HUES6 (cell line): Measurements from ENCODE around the gene BPIFA3.

Experiments
- H3K27ac ChIP-seq: 2 replicates; pipeline ENCODE4 v1.7.0; 2013; ENCODE audit warnings: low read depth, mild to moderate bottlenecking, low read length, inconsistent platforms
- H3K27me3 ChIP-seq: 2 replicates; pipeline ENCODE4 v1.6.1; 2013; ENCODE audit warnings: low read length; ENCODE audit not compliant: control insufficient read depth, insufficient read depth
- H3K36me3 ChIP-seq: 2 replicates; pipeline ENCODE4 v1.6.1; 2013; ENCODE audit warnings: low read length; ENCODE audit not compliant: control insufficient read depth, insufficient read depth
- H3K4me1 ChIP-seq: 2 replicates; pipeline ENCODE4 v1.6.1; 2013; ENCODE audit warnings: low read length; ENCODE audit not compliant: control insufficient read depth, insufficient read depth
- H3K4me3 ChIP-seq: 2 replicates; pipeline ENCODE4 v1.5.1; 2013; ENCODE audit warnings: low read depth, low read length
- H3K9ac ChIP-seq: one replicate; pipeline ENCODE4 v1.6.1; 2013; ENCODE audit warnings: mild to moderate bottlenecking, low read length
- H3K9me3 ChIP-seq: 2 replicates; pipeline ENCODE4 v1.6.1; 2013; ENCODE audit warnings: low read depth, low read length; ENCODE audit not compliant: control insufficient read depth, insufficient read depth

The BPIFA3 gene

DNA sequence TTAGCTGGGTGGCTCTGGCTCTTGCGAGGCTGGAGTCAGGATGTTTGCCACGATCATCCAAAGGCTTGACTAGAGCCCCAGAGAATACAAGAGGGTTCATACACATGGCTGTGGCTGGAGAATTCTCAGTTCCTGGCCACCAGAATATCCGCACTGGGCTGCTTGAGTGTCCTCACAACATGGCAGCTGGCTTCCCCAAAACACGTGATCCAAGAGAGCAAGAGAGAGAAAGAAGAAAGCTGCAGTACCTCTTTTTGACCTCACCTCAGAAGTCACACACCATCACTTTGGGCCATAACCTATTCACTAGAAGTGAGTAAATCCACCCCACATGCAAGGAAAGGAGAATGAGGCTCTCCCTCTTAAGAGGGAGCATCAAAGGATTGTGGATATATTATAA lies 44.3 kb downstream of the BPIFA3 start:
- H3K9ac ChIP-seq = no peak overlapping the region
- H3K4me3 ChIP-seq = no peak overlapping the region
- H3K27ac ChIP-seq = no peak overlapping the region
- no peaks in the 10 kb centered on the region for H3K36me3 ChIP-seq
- no peaks in the 10 kb centered on the region for H3K9me3 ChIP-seq
- H3K27me3 ChIP-seq = peaks cover 5% of the 10 kb centered on the region; the same call in 1 of the 2 replicates
- H3K4me1 ChIP-seq = no peaks in the 10 kb centered on the region

DNA sequence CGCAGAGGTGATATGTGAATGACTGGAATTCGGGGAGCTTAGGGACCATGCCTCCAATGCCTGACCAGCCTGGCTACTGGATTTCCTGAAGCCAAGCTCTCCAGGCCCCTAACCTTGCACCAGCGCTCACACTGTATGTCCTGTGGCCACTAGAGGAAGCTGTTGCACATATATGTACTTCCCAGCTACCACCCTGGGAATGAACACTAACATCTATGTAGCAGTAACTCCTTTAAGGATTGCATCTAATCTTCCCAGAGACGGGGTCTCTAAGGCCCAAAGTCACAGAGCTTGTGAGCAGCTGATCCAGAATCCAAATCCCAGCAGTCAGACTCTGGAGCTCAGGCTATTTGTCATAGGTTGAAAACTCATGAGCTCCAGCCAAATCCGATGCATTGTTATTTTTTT lies 45.5 kb downstream of the BPIFA3 start:
- no peaks in the 10 kb centered on the region for H3K36me3 ChIP-seq
- H3K27ac ChIP-seq = no peak overlapping the region
- H3K4me3 ChIP-seq = no peak overlapping the region
- H3K9me3 ChIP-seq = no peaks in the 10 kb centered on the region
- no peak overlapping the region for H3K9ac ChIP-seq
- H3K27me3 ChIP-seq = peaks cover 5% of the 10 kb centered on the region; the same call in 1 of the 2 replicates
- H3K4me1 ChIP-seq = no peaks in the 10 kb centered on the region

GRCh38 chr20:33263784-33264183 lies 46.6 kb downstream of the BPIFA3 start:
- Histone ChIP-seq H3K27ac (no peak overlapping the region), H3K9me3 (no peaks in the 10 kb centered on the region), H3K27me3 (peaks cover 5% of the 10 kb centered on the region; the same call in 1 of the 2 replicates), H3K36me3 (no peaks in the 10 kb centered on the region), H3K4me3 (no peak overlapping the region), H3K9ac (no peak overlapping the region), H3K4me1 (no peaks in the 10 kb centered on the region)

GRCh38 chr20:33267701-33268100 lies 50.5 kb downstream of the BPIFA3 start:
- H3K9me3 ChIP-seq = no peaks in the 10 kb centered on the region
- no peaks in the 10 kb centered on the region for H3K36me3 ChIP-seq
- H3K9ac ChIP-seq = no peak overlapping the region
- H3K4me1 ChIP-seq = no peaks in the 10 kb centered on the region
- H3K4me3 ChIP-seq = no peak overlapping the region
- no peak overlapping the region for H3K27ac ChIP-seq
- H3K27me3 ChIP-seq = peaks cover 5% of the 10 kb centered on the region; the same call in 1 of the 2 replicates

DNA sequence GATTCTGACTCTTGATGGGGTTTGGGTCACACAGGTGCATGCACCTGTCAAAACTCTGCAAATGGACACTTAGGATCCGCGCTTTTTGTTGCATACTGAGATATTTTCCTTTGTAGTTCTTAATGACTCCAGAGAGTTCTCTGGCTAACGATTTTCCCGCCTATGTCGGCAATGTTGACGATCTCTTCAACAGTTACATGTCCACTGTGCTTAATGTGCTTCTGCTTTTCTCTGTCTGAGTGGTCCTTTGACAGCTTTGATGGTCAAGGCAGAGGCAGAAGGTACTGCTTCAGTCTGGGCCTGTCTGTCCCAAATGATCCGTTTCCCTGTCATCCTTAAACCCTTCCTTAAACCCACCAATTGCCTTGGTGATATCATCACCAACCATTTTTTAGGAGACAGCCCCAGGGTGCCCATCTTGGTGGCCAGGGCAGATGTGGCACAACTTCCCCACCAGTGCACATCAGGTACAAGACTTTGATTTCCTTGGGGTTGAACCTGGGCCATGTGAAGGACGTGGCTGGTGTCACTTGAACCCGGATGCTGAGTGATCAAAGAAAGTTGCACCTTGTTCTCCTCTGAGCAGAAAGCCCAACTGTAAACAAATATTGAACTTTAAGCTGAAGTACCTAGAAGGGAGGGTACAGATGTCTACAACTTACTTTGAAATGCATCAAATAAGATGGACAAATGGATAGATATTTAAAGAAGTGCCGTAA lies 55.2 kb downstream of the BPIFA3 start:
- Histone ChIP-seq H3K27me3 (no peaks in the 10 kb centered on the region; the same call in 1 of the 2 replicates), H3K9me3 (no peaks in the 10 kb centered on the region), H3K4me1 (0 out of 2 replicates have a peak, but pooled peaks cover under 1% of the 10 kb centered on the region), H3K36me3 (no peaks in the 10 kb centered on the region), H3K9ac (no peak overlapping the region), H3K4me3 (no peak overlapping the region), H3K27ac (no peak overlapping the region)

DNA sequence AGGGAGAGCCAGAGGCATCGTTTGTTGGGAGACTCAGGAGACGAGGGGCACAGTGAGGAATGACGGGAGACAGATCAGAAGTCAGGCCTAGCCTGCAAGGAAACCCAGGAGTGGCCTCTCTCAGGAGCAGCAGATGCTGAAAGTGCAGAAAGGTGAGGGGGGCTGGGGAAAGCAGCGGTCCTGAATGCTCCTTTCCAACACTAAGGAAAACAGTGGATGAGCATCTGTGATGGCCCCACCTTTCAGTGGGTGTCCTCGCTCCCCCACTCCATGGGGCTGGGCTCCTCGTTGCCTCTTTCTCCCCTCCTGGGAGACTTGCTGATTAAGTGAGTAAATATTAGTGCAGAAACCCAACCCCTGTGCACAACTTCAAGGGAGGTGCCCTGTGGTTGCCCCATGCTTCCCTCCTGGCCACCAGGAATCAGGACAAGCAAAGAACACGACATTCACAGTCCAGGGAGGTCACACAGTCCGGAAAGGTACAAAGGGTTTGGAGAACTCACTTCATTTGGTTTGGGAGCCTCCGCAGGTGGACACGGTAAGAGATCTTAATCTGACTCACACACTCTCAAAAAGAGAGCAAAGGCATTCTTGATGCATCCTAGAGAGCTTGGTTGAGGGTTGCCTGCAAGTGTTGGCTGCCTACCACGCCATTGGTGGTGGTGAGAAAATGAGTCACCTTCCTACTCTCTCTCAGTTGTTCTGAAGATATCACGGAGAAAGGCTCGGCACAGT lies 56.1 kb downstream of the BPIFA3 start:
- Histone ChIP-seq H3K36me3 (no peaks in the 10 kb centered on the region), H3K9me3 (no peaks in the 10 kb centered on the region), H3K27ac (no peak overlapping the region), H3K9ac (no peak overlapping the region), H3K4me1 (peaks cover 10% of the 10 kb centered on the region), H3K4me3 (no peak overlapping the region), H3K27me3 (no peaks in the 10 kb centered on the region; the same call in 1 of the 2 replicates)

GRCh38 chr20:33275215-33275614 lies 58.1 kb downstream of the BPIFA3 start:
- H3K27ac ChIP-seq = no peak overlapping the region
- no peaks in the 10 kb centered on the region for H3K9me3 ChIP-seq
- no peak overlapping the region for H3K9ac ChIP-seq
- H3K4me1 ChIP-seq = peaks cover 10% of the 10 kb centered on the region
- no peak overlapping the region for H3K4me3 ChIP-seq
- H3K36me3 ChIP-seq = no peaks in the 10 kb centered on the region
- no peaks in the 10 kb centered on the region for H3K27me3 ChIP-seq

GRCh38 chr20:33275871-33276270 lies 58.7 kb downstream of the BPIFA3 start:
- Histone ChIP-seq H3K9ac (no peak overlapping the region), H3K27ac (no peak overlapping the region), H3K27me3 (no peaks in the 10 kb centered on the region), H3K36me3 (no peaks in the 10 kb centered on the region), H3K4me3 (no peak overlapping the region), H3K4me1 (peaks cover 10% of the 10 kb centered on the region), H3K9me3 (no peaks in the 10 kb centered on the region)

DNA sequence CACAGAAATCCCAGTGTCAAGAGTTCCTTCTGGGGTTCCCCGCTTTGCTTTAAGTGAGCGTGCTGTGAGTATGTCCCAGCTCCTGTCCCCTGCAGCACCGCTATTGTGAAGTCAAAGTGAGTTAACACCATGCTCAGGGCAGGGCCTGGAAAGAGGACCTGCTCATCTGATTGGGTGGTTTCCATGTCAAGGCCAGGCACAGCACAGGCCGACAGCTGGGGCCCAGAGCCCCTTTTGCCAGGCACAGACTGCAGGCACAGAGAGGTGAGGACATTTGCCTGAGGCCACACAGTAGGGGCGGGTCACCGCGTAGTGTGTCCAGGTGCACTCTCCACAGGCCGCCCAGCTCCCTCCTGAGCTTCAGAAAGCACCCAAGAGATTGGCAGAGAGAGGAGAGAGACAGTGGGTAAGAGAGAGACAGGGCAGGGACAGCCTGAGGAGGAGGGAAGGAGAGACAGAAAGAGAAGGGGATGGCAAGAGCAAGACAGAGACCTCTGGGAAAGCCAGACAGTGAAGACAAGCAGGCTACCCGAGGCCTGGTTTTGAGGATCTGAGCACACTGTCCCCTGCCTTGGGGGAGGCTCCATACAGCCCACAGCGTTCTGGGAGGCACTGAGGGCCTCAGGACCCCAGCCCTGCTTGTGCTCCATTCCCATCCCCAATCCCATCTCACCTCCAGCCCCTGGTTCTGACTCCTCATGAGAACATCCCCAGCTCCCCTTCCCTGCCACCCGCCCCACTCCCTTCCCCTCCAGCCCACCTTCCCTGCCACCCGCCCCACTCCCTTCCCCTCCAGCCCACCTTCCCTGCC lies 59.4 kb downstream of the BPIFA3 start:
- Histone ChIP-seq H3K9me3 (no peaks in the 10 kb centered on the region), H3K9ac (no peak overlapping the region), H3K4me3 (no peak overlapping the region), H3K27ac (no peak overlapping the region), H3K4me1 (peaks cover 10% of the 10 kb centered on the region), H3K36me3 (no peaks in the 10 kb centered on the region), H3K27me3 (no peaks in the 10 kb centered on the region)
